Mesothelial cell of epicardium (in vitro differentiated cells): Measurements from ENCODE around the gene HTR6. TPM values are rescaled to one million over a fixed set of nuclear protein-coding genes. Genes with fewer than 3 reads are reported as not detected.

Source experiments
- DNase-seq, 2 experiments: peaks; one replicate each; pipeline ENCODE4 v3.0.0; 2021; ENCODE audit warnings: low spot score in 2 of 2; ENCODE audit not compliant: unreplicated experiment in 2 of 2
- H3K27ac Mint-ChIP-seq: 2 replicates; pipeline ENCODE4 v1.8.0; 2021; ENCODE audit warnings: mixed read lengths
- H3K27me3 Mint-ChIP-seq: 2 replicates; pipeline ENCODE4 v1.8.0; 2021; ENCODE audit warnings: low read depth, mixed read lengths
- H3K36me3 Mint-ChIP-seq: 2 replicates; pipeline ENCODE4 v1.8.0; 2021; ENCODE audit warnings: mixed read lengths
- H3K4me1 Mint-ChIP-seq: 2 replicates; pipeline ENCODE4 v1.8.0; 2021; ENCODE audit warnings: mixed read lengths
- H3K4me3 Mint-ChIP-seq: 2 replicates; pipeline ENCODE4 v1.8.0; 2021; ENCODE audit warnings: mild to moderate bottlenecking, moderate library complexity, mixed read lengths
- H3K9me3 Mint-ChIP-seq: 2 replicates; pipeline ENCODE4 v1.8.0; 2021; ENCODE audit warnings: mixed read lengths
- total RNA-seq: library from RNA; stranded (reverse); gene quantifications from 3 replicates; pipeline ENCODE4 v1.2.1, GENCODE V29; 2021
- TF ChIP-seq, protein P1 (sequence below): fragments of 200-600 bp; sonication (generic); IDR thresholded peaks from one replicate; pipeline ENCODE4 v1.5.0; 2021; ENCODE audit warnings: antibody characterized with exemption; ENCODE audit not compliant: unreplicated experiment

HTR6 gene
- total RNA-seq, 1 donor from 2014 or later = 0.11 TPM

DNA sequence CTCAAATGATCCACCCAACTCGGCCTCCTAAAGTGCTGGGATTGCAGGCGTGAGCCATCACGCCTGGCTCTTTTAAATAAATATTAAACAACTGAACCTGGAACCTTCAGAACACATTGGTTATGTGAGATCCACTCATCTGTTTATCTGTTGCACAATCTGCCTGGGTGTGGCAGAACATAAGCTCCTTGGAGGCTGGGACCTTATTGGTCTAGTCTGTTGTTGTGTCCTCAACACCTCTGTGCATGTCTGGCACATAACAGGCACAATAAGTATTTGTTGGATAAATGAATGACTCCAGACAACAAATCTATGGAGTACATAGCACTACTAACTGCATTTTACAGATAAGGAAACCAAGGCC lies 24.7 kb upstream of the HTR6 start:
- no peaks in the 10 kb centered on the region for H3K36me3 Mint-ChIP-seq
- peaks cover 10% of the 10 kb centered on the region for H3K4me1 Mint-ChIP-seq
- TF ChIP-seq, protein P1, sequence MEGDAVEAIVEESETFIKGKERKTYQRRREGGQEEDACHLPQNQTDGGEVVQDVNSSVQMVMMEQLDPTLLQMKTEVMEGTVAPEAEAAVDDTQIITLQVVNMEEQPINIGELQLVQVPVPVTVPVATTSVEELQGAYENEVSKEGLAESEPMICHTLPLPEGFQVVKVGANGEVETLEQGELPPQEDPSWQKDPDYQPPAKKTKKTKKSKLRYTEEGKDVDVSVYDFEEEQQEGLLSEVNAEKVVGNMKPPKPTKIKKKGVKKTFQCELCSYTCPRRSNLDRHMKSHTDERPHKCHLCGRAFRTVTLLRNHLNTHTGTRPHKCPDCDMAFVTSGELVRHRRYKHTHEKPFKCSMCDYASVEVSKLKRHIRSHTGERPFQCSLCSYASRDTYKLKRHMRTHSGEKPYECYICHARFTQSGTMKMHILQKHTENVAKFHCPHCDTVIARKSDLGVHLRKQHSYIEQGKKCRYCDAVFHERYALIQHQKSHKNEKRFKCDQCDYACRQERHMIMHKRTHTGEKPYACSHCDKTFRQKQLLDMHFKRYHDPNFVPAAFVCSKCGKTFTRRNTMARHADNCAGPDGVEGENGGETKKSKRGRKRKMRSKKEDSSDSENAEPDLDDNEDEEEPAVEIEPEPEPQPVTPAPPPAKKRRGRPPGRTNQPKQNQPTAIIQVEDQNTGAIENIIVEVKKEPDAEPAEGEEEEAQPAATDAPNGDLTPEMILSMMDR = no peak
- H3K27ac Mint-ChIP-seq = no peak overlapping the region
- no peak for DNase-seq
- no peaks in the 10 kb centered on the region for H3K9me3 Mint-ChIP-seq
- peaks cover 41% of the 10 kb centered on the region for H3K27me3 Mint-ChIP-seq
- H3K4me3 Mint-ChIP-seq = no peak overlapping the region

DNA sequence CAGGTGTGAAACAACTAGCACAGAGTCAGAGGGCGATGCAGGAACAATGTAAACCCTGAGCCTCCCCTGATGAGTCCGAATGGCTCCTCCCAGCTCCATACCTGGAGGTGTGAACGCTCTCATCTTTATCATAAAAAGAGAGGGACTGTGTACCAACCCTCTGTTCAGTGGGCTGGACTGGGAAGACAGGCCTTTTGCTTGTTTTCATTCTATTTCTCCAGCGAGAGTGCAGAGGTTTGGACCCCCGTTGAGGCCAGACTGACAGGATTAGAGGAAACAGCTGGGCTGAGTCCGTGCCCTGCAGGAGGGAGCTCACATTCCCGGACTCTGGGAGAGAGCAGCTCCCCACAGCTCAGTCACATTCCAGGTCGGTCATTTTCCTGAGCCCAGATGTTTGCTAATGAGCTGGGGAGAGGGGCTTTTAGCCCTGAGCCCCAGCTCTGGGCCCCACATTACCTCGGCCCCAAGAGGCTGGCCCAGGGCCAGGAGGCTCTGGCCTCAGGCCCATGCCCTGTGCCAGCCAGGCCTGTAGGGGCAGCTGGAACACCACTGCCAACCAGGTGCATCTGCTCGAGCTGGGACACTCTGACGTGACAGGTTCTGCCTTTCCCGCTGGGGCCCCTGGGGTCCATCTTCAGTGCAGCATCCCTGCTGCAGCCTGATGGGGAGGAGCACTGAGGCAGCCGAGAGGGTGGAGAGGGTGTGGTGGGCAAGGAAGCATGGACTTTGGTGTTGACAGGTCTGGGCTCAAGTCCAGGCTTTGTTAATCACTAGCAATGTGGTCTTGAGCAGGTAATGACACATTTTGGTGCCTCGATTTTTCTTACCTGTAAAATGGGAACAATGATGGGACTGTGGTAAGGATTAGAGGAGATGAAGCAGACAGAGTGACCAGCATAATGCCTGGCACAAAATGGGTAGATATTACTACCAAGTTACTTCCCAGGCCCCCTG lies 24.0 kb upstream of the HTR6 start:
- H3K4me3 Mint-ChIP-seq = no peak overlapping the region
- peaks cover 41% of the 10 kb centered on the region for H3K27me3 Mint-ChIP-seq
- H3K4me1 Mint-ChIP-seq = peaks cover 10% of the 10 kb centered on the region
- no peaks in the 10 kb centered on the region for H3K36me3 Mint-ChIP-seq
- TF ChIP-seq, protein P1 = no peak
- no peak for DNase-seq
- no peak overlapping the region for H3K27ac Mint-ChIP-seq
- H3K9me3 Mint-ChIP-seq = no peaks in the 10 kb centered on the region

DNA sequence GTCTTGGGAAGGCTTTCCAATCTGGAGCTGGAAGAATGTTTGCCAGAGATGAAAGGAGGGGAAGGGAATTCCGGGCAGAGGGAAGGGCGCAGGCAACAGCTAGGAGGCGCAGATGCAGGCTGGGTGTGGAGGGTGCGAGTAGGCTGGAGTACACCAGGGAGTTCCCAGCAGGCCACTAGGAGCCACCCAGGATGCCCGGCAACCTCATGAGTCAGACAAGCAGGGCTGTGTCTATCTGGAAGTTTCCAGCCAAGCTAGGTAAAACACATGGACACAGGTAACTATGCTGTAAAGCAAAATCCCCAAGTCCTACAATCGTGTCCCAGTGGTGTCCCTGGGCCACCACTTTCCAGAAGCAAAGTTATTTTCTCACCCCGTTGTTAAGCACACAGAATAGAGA lies 21.6 kb upstream of the HTR6 start:
- Mint-ChIP-seq H3K4me3 (peak overlapping the region; percentile 74), H3K27me3 (peaks cover 50% of the 10 kb centered on the region), H3K36me3 (no peaks in the 10 kb centered on the region), H3K4me1 (peaks cover 10% of the 10 kb centered on the region), H3K9me3 (no peaks in the 10 kb centered on the region), H3K27ac (peak overlapping the region; percentile 30)
- DNase-seq = no peak
- TF ChIP-seq, protein P1 = no peak

DNA sequence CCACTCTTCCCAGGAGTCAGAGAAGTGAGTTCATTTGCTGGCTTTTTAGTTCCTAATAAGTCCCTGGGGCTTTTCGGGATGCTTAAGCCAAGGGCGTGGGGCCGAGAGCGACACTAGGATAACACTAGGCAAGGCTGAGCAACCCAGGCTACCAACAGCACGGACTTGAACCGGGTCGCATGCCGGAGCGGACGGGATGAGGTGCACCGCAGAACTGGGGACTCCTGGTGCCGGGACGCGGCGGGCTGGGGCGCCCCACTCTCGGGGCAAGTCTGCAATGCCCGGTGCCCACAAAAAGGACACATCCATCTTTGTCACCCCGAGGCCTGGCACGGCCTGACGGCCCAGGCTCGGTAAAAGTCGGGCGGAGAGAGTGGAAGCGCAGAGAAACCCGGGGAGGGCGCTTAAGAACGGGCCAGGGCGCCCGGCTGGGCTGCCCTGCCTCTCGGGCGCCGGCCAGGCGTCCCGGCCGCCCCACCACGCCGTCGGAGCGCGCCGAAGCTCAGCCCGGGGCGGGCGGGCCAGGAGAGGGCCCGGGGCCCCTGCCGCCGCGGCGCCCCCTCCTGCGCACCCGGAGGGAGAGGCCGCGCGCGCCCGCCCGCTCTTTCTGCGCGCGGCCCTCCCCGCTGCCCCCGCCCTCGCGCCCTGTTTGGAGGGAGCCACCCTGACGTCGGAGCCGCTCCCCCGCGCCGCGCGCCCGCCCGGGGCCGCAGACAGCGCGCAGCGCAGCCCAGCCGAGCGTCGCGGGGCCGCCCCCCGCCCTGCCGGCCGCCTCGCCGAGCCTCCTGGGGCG lies 20.9 kb upstream of the HTR6 start, which contains the start of gene NBL1:
Gene NBL1 (plus strand): TSS at position 710 of the 793 bp plus-strand sequence. CDS start 10,720 bp downstream, outside the sequence.
- TF ChIP-seq, protein P1 = no peak
- H3K4me3 Mint-ChIP-seq = peak within 1 kb of the TSS; percentile 91
- no peaks in the 10 kb centered on the region for H3K9me3 Mint-ChIP-seq
- peaks cover 10% of the 10 kb centered on the region for H3K4me1 Mint-ChIP-seq
- no peaks in the 10 kb centered on the region for H3K36me3 Mint-ChIP-seq
- H3K27ac Mint-ChIP-seq = peak within 1 kb of the TSS; percentile 91
- peaks cover 50% of the 10 kb centered on the region for H3K27me3 Mint-ChIP-seq
- peak in 1 of 2 experiments; percentile 63 for DNase-seq

DNA sequence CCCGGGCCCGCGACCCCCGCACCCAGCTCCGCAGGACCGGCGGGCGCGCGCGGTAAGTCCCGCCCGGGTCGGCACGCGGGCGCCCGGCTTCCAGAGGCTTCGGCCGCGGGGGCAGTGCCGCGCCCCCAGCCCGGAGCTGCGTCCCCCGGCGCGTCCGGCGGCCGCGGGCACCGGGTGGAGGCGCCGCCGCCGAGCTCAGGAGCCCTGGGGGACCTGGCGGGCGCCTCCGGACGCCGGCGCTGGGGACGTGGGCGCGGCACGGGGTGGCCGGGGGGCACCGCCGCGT lies 20.3 kb upstream of the HTR6 start:
- Mint-ChIP-seq H3K27me3 (peaks cover 50% of the 10 kb centered on the region), H3K9me3 (no peaks in the 10 kb centered on the region), H3K27ac (no peak overlapping the region), H3K36me3 (no peaks in the 10 kb centered on the region), H3K4me3 (no peak overlapping the region), H3K4me1 (peaks cover 10% of the 10 kb centered on the region)
- no peak for DNase-seq
- TF ChIP-seq, protein P1 = no peak
